Large intestine (tissue), 3 donors: ENCODE results near the gene ITGB1. TPM values are rescaled to one million over a fixed set of nuclear protein-coding genes. Genes with fewer than 3 reads are reported as not detected.
A peak's percentile ranks its signal among the peaks of the same experiment; 100 is the strongest.

Experiments used
- DNase-seq, 2 donors: peaks; one replicate each; pipeline versions ENCODE4 v3.0.0 to v3.0.0-alpha.2; 2013
- H3K27ac ChIP-seq: one replicate; pipeline ENCODE4 v1.5.1; 2013; ENCODE audit warnings: low read length
- H3K27me3 ChIP-seq: 2 replicates; pipeline ENCODE4 v1.6.1; 2013; ENCODE audit warnings: low read length; ENCODE audit not compliant: control insufficient read depth, insufficient read depth
- H3K36me3 ChIP-seq: 2 replicates; pipeline ENCODE4 v1.6.1; 2013; ENCODE audit warnings: low read length; ENCODE audit not compliant: control insufficient read depth, insufficient read depth
- H3K4me1 ChIP-seq: one replicate; pipeline ENCODE4 v1.6.1; 2013; ENCODE audit warnings: low read length; ENCODE audit not compliant: control insufficient read depth, insufficient read depth
- H3K4me3 ChIP-seq: one replicate; pipeline ENCODE4 v1.5.1; 2013; ENCODE audit warnings: low read length
- H3K9me3 ChIP-seq: one replicate; pipeline ENCODE4 v1.6.1; 2013; ENCODE audit warnings: mild to moderate bottlenecking, low read depth, low read length, moderate library complexity; ENCODE audit not compliant: control insufficient read depth
- WGBS: methylation state at CpG from one replicate; pipeline ENCODE4 v1.1.5; 2013; ENCODE audit warnings: low lambda C conversion rate; ENCODE audit not compliant: insufficient coverage; 5-methylcytosine and 5-hydroxymethylcytosine counted together
- polyA plus RNA-seq: library from polyadenylated mRNA; unstranded; fragments of 120-200 nt; gene quantifications from one replicate; pipeline ENCODE4 v1.2.1, GENCODE V29; 2013

The ITGB1 gene
- polyA plus RNA-seq, 1 donor = 303 TPM

- 0% methylated on average over 1 of the region's 1 CpG for WGBS
- Histone ChIP-seq H3K27me3 (no peaks in the 10 kb centered on the region), H3K4me3 (peak overlapping the region; percentile 71), H3K27ac (no peak overlapping the region), H3K4me1 (peaks cover 14% of the 10 kb centered on the region), H3K9me3 (no peaks in the 10 kb centered on the region), H3K36me3 (no peaks in the 10 kb centered on the region)
- DNase-seq = no peak
These were observed 2.2 kb downstream of the ITGB1 start for GRCh38 chr10:32955790-32956189.

DNA sequence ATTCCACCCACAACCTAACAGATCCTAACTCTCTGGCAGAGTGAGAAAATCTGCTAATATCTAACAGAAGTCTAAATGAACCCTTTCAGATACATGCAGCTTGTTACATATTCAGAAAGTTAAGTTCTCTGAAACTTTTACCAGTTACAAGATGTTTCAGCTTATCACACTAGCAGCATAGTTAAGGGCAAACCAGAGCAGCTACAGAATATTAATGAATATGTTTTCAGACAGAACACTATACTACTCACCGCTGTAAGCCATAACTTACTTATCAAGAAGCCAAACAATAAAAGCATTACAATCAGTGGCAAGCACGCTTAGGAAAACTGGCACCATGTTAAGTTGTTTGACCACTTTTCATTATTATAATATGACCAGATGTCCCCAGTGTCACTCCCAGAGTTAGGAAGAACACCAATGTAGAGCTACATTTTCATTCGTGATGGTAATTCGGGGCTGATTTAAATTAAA lies 2.7 kb downstream of the ITGB1 start:
- WGBS = no CpG with 5 or more reads among the region's 4 CpGs
- Histone ChIP-seq H3K4me3 (no peak overlapping the region), H3K36me3 (no peaks in the 10 kb centered on the region), H3K4me1 (peaks cover 14% of the 10 kb centered on the region), H3K27ac (no peak overlapping the region), H3K27me3 (no peaks in the 10 kb centered on the region), H3K9me3 (no peaks in the 10 kb centered on the region)
- no peak for DNase-seq

DNA sequence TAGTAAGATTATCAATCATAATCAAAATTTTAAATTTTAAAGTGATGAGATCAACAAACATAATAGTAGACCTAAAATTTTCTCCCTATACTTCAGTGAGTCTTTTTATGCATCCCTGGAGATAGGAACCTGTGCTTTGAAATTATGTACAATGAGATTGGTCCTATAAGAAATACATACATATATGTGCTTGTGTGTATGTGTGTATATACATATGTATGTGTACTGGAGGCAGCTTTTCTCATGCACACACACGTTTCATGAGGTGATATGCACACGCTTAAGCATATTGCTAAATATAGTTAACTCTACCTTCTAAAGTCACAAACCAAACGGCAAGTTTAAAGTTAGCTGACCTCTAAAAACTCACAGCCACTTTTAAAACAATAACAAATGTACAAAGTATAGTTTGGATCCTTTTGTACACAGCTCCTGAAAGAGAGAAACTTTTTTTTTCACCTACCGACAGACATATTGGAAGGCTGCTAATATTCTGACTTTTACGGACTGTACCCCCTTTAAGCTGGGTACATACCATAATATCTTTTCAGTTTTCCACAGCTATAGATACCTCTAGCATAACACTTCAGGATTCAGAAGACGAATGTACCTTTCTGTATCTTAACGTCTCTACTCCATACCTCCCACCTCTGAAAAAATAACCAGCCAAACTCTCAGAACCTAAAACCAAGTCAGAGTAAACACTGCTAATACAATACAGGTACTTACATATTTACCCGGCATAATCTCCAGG lies 3.3 kb downstream of the ITGB1 start:
- no peaks in the 10 kb centered on the region for H3K27me3 ChIP-seq
- H3K9me3 ChIP-seq = no peaks in the 10 kb centered on the region
- peaks cover 15% of the 10 kb centered on the region for H3K4me1 ChIP-seq
- no peak overlapping the region for H3K4me3 ChIP-seq
- no peaks in the 10 kb centered on the region for H3K36me3 ChIP-seq
- WGBS = 63% methylated on average over 2 of the region's 8 CpGs
- no peak for DNase-seq
- H3K27ac ChIP-seq = no peak overlapping the region

GRCh38 chr10:32954080-32954479 lies 4.0 kb downstream of the ITGB1 start:
- Histone ChIP-seq H3K27me3 (no peaks in the 10 kb centered on the region), H3K4me3 (no peak overlapping the region), H3K27ac (no peak overlapping the region), H3K9me3 (no peaks in the 10 kb centered on the region), H3K36me3 (no peaks in the 10 kb centered on the region), H3K4me1 (peaks cover 10% of the 10 kb centered on the region)
- no peak for DNase-seq

DNA sequence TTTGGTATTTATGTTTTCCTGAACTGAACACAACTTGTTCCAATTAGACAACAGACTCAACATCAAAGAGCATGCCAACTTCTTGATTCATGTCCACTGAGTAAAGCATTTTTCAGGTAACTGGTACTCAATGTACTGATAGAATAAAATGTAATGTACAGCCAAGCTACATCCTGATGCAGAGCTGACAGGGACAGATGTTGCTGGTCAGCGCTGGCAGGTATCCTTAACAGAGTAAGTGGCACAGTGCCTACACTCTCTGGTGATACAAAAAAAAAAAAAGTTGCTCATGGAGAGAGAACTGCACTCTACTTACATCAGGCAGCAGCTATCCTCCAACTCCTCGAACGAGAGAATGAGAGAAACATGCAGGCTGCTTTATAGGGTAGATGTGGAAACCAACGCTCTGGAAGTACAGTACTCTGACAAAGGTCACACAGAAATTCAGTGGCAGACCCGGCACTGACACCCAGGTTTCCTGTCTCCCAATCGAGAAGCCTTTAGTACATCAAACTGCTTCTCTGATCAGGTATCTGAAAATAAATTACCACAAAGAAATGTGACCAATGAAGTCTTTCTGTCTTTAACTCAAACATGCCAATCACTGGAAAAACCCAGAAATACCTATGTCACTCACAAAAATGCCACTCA lies 4.6 kb downstream of the ITGB1 start:
- no peaks in the 10 kb centered on the region for H3K36me3 ChIP-seq
- no peak overlapping the region for H3K27ac ChIP-seq
- no peaks in the 10 kb centered on the region for H3K27me3 ChIP-seq
- no peak overlapping the region for H3K4me3 ChIP-seq
- no CpG with 5 or more reads among the region's 6 CpGs for WGBS
- DNase-seq = no peak
- H3K4me1 ChIP-seq = peaks cover 10% of the 10 kb centered on the region
- no peaks in the 10 kb centered on the region for H3K9me3 ChIP-seq

GRCh38 chr10:32952541-32953276 lies 5.3 kb downstream of the ITGB1 start:
- Histone ChIP-seq H3K4me3 (no peak overlapping the region), H3K27me3 (no peaks in the 10 kb centered on the region), H3K36me3 (no peaks in the 10 kb centered on the region), H3K27ac (no peak overlapping the region), H3K4me1 (peaks cover 10% of the 10 kb centered on the region), H3K9me3 (no peaks in the 10 kb centered on the region)
- DNase-seq = no peak
- WGBS = 100% methylated on average over 2 of the region's 4 CpGs

- H3K27me3 ChIP-seq = no peaks in the 10 kb centered on the region
- no peak overlapping the region for H3K4me3 ChIP-seq
- H3K27ac ChIP-seq = no peak overlapping the region
- no peaks in the 10 kb centered on the region for H3K9me3 ChIP-seq
- peaks cover 10% of the 10 kb centered on the region for H3K4me1 ChIP-seq
- H3K36me3 ChIP-seq = no peaks in the 10 kb centered on the region
- no peak for DNase-seq
These were observed 5.9 kb downstream of the ITGB1 start for GRCh38 chr10:32952094-32952493.

- DNase-seq = no peak
- H3K36me3 ChIP-seq = no peaks in the 10 kb centered on the region
- no peaks in the 10 kb centered on the region for H3K9me3 ChIP-seq
- no peaks in the 10 kb centered on the region for H3K27me3 ChIP-seq
- H3K4me3 ChIP-seq = no peak overlapping the region
- H3K4me1 ChIP-seq = peaks cover 10% of the 10 kb centered on the region
- 25% methylated on average over 2 of the region's 3 CpGs for WGBS
- no peak overlapping the region for H3K27ac ChIP-seq
These were observed 6.9 kb downstream of the ITGB1 start for GRCh38 chr10:32951111-32951510.

GRCh38 chr10:32950591-32951108 lies 7.4 kb downstream of the ITGB1 start:
- Histone ChIP-seq H3K4me1 (peaks cover 10% of the 10 kb centered on the region), H3K27ac (no peak overlapping the region), H3K36me3 (no peaks in the 10 kb centered on the region), H3K27me3 (no peaks in the 10 kb centered on the region), H3K9me3 (no peaks in the 10 kb centered on the region), H3K4me3 (no peak overlapping the region)
- WGBS = 13% methylated on average over 3 of the region's 5 CpGs
- DNase-seq = no peak

GRCh38 chr10:32949221-32949678 lies 8.8 kb downstream of the ITGB1 start:
- no peaks in the 10 kb centered on the region for H3K9me3 ChIP-seq
- H3K4me3 ChIP-seq = no peak overlapping the region
- no peaks in the 10 kb centered on the region for H3K27me3 ChIP-seq
- no peaks in the 10 kb centered on the region for H3K36me3 ChIP-seq
- H3K27ac ChIP-seq = no peak overlapping the region
- H3K4me1 ChIP-seq = peaks cover 7% of the 10 kb centered on the region
- no peak for DNase-seq
